Activated naive CD4-positive, alpha-beta T cell treated with anti-CD3 and anti-CD28 coated beads for 36 hours (primary cell): ENCODE results near the gene ATP6V0B. TPM values are rescaled to one million over a fixed set of nuclear protein-coding genes. Genes with fewer than 3 reads are reported as not detected.

Experiments
- CTCF ChIA-PET: fragments of 350-600 bp; sonication (Branson Sonifier 250); formaldehyde crosslinking; loops from one replicate; lab custom pipeline; 2021; ENCODE audit warnings: antibody characterized with exemption; lab: Charles Lee
- DNase-seq: peaks from one replicate; pipeline ENCODE4 v3.0.0-alpha.2; 2020
- H3K27ac Mint-ChIP-seq: one replicate; pipeline ENCODE4 v1.8.0; 2021; ENCODE audit warnings: mild to moderate bottlenecking, mixed read lengths
- H3K27me3 Mint-ChIP-seq: one replicate; pipeline ENCODE4 v1.8.0; 2021; ENCODE audit warnings: low read depth, mixed read lengths
- H3K36me3 Mint-ChIP-seq: one replicate; pipeline ENCODE4 v1.8.0; 2021; ENCODE audit warnings: low read depth, mixed read lengths
- H3K4me1 Mint-ChIP-seq: one replicate; pipeline ENCODE4 v1.8.0; 2021; ENCODE audit warnings: low read depth, mixed read lengths
- H3K4me3 Mint-ChIP-seq: one replicate; pipeline ENCODE4 v1.8.0; 2021; ENCODE audit warnings: mild to moderate bottlenecking, moderate library complexity, mixed read lengths
- H3K9me3 Mint-ChIP-seq: one replicate; pipeline ENCODE4 v1.8.0; 2021; ENCODE audit warnings: mixed read lengths
- intact Hi-C: fragments of 100-400 bp; cut with micrococcal nuclease; formaldehyde crosslinking; loops from one replicate; pipeline ENCODE4 v1.15.1; 2023
- total RNA-seq, 2 experiments: library from RNA; stranded (reverse); gene quantifications; one replicate each; pipeline ENCODE4 v1.2.3, GENCODE V29; 2021

ATP6V0B gene
- total RNA-seq, 2 experiments from 2014 or later = 44.2 to 52.6 TPM

- DNase-seq = no peak
- CTCF ChIA-PET = no interaction called here
- intact Hi-C loops = no loop called here
- Mint-ChIP-seq H3K27ac (no peak overlapping the region), H3K27me3 (no peaks in the 10 kb centered on the region), H3K4me3 (no peak overlapping the region), H3K36me3 (peaks cover 11% of the 10 kb centered on the region), H3K4me1 (no peaks in the 10 kb centered on the region), H3K9me3 (no peaks in the 10 kb centered on the region)
Measured at GRCh38 chr1:43960798-43961197, 14.0 kb upstream of the ATP6V0B start.

- Mint-ChIP-seq H3K27ac (no peak overlapping the region), H3K36me3 (peaks cover 11% of the 10 kb centered on the region), H3K4me1 (no peaks in the 10 kb centered on the region), H3K9me3 (no peaks in the 10 kb centered on the region), H3K4me3 (no peak overlapping the region), H3K27me3 (no peaks in the 10 kb centered on the region)
- intact Hi-C loops = no loop called here
- CTCF ChIA-PET = no interaction called here
- no peak for DNase-seq
Measured at GRCh38 chr1:43961692-43962091, 13.1 kb upstream of the ATP6V0B start.

- no peak for DNase-seq
- Mint-ChIP-seq H3K27ac (no peak overlapping the region), H3K4me3 (no peak overlapping the region), H3K4me1 (no peaks in the 10 kb centered on the region), H3K9me3 (no peaks in the 10 kb centered on the region), H3K27me3 (no peaks in the 10 kb centered on the region), H3K36me3 (peaks cover 9% of the 10 kb centered on the region)
- CTCF ChIA-PET = no interaction called here
- intact Hi-C loops = no loop called here
Measured at GRCh38 chr1:43962324-43962723, 12.4 kb upstream of the ATP6V0B start.

GRCh38 chr1:43963006-43963405, 11.8 kb upstream of the ATP6V0B start:
- Mint-ChIP-seq H3K4me1 (no peaks in the 10 kb centered on the region), H3K27me3 (no peaks in the 10 kb centered on the region), H3K4me3 (no peak overlapping the region), H3K27ac (no peak overlapping the region), H3K9me3 (no peaks in the 10 kb centered on the region), H3K36me3 (peaks cover 7% of the 10 kb centered on the region)
- DNase-seq = no peak
- CTCF ChIA-PET = no interaction called here
- intact Hi-C loops = no loop called here

- peaks cover 8% of the 10 kb centered on the region for H3K36me3 Mint-ChIP-seq
- intact Hi-C loops = no loop called here
- no peak for DNase-seq
- no peaks in the 10 kb centered on the region for H3K9me3 Mint-ChIP-seq
- H3K27ac Mint-ChIP-seq = no peak overlapping the region
- H3K4me3 Mint-ChIP-seq = no peak overlapping the region
- H3K4me1 Mint-ChIP-seq = no peaks in the 10 kb centered on the region
- CTCF ChIA-PET = no interaction called here
- H3K27me3 Mint-ChIP-seq = no peaks in the 10 kb centered on the region
Measured at GRCh38 chr1:43963890-43964289, 10.9 kb upstream of the ATP6V0B start.

- DNase-seq = no peak
- Mint-ChIP-seq H3K4me3 (no peak overlapping the region), H3K4me1 (peaks cover 7% of the 10 kb centered on the region), H3K9me3 (no peaks in the 10 kb centered on the region), H3K36me3 (peaks cover 8% of the 10 kb centered on the region), H3K27me3 (no peaks in the 10 kb centered on the region), H3K27ac (no peak overlapping the region)
- intact Hi-C loops = no loop called here
- CTCF ChIA-PET = no interaction called here
Measured at GRCh38 chr1:43965316-43965715, 9.4 kb upstream of the ATP6V0B start.

GRCh38 chr1:43968348-43968948, 6.3 kb upstream of the ATP6V0B start:
- DNase-seq = peak; percentile 49
- Mint-ChIP-seq H3K4me3 (no peak overlapping the region), H3K36me3 (peaks cover 14% of the 10 kb centered on the region), H3K27ac (no peak overlapping the region), H3K9me3 (no peaks in the 10 kb centered on the region), H3K4me1 (peaks cover 17% of the 10 kb centered on the region), H3K27me3 (no peaks in the 10 kb centered on the region)
- CTCF ChIA-PET = interaction anchor here (1.5 kb wide), 1 partner anchor 23 kb away, joined by 3 read pairs; no protein-coding TSS in a partner anchor
- intact Hi-C loops = no loop called here

- Mint-ChIP-seq H3K4me3 (peak overlapping the region; percentile 96), H3K27ac (no peak overlapping the region), H3K36me3 (peaks cover 16% of the 10 kb centered on the region), H3K9me3 (no peaks in the 10 kb centered on the region), H3K27me3 (no peaks in the 10 kb centered on the region), H3K4me1 (peaks cover 26% of the 10 kb centered on the region)
- intact Hi-C loops = loop anchor here (1.0 kb wide), 1 partner anchor 23 kb away; the partner anchor contains the start of gene IPO13
- DNase-seq = no peak
- CTCF ChIA-PET = interaction anchor here (1.5 to 1.7 kb wide), 3 partner anchors 23 to 79 kb away, joined by 3 to 8 read pairs (median 4); no protein-coding TSS in a partner anchor
Measured at GRCh38 chr1:43969416-43969745, 5.4 kb upstream of the ATP6V0B start.

- intact Hi-C loops = loop anchor here (1.0 kb wide), 1 partner anchor 24 kb away; the partner anchor contains the start of gene IPO13
- Mint-ChIP-seq H3K27me3 (no peaks in the 10 kb centered on the region), H3K4me3 (peak within 1 kb of the TSS; percentile 96), H3K27ac (peak within 1 kb of the TSS; percentile 46), H3K4me1 (peaks cover 26% of the 10 kb centered on the region), H3K36me3 (peaks cover 16% of the 10 kb centered on the region), H3K9me3 (no peaks in the 10 kb centered on the region)
- CTCF ChIA-PET = interaction anchor here (1.1 to 1.7 kb wide), 3 partner anchors 21 to 78 kb away, joined by 3 to 8 read pairs (median 4); no protein-coding TSS in a partner anchor
- peak; percentile 98 for DNase-seq
Measured at GRCh38 chr1:43969746-43970466, 4.9 kb upstream of the ATP6V0B start, which contains the start of gene DPH2. TSS of gene DPH2 (plus strand) at chr1:43970010. CDS start at chr1:43970176, 166 bp downstream.

GRCh38 chr1:43970502-43970901, 4.3 kb upstream of the ATP6V0B start:
- no peaks in the 10 kb centered on the region for H3K9me3 Mint-ChIP-seq
- H3K4me1 Mint-ChIP-seq = peaks cover 26% of the 10 kb centered on the region
- DNase-seq = no peak
- intact Hi-C loops = no loop called here
- H3K27ac Mint-ChIP-seq = no peak overlapping the region
- CTCF ChIA-PET = interaction anchor here (1.1 to 1.7 kb wide), 3 partner anchors 22 to 78 kb away, joined by 3 to 8 read pairs (median 4); no protein-coding TSS in a partner anchor
- H3K4me3 Mint-ChIP-seq = peak overlapping the region; percentile 96
- H3K36me3 Mint-ChIP-seq = peaks cover 16% of the 10 kb centered on the region
- H3K27me3 Mint-ChIP-seq = no peaks in the 10 kb centered on the region

- CTCF ChIA-PET = interaction anchor here (1.1 to 1.7 kb wide), 3 partner anchors 22 to 77 kb away, joined by 3 to 8 read pairs (median 4); no protein-coding TSS in a partner anchor
- Mint-ChIP-seq H3K27ac (no peak overlapping the region), H3K9me3 (no peaks in the 10 kb centered on the region), H3K27me3 (no peaks in the 10 kb centered on the region), H3K4me3 (peak overlapping the region; percentile 96), H3K36me3 (peaks cover 16% of the 10 kb centered on the region), H3K4me1 (peaks cover 28% of the 10 kb centered on the region)
- no peak for DNase-seq
- intact Hi-C loops = no loop called here
Measured at GRCh38 chr1:43970911-43971310, 3.8 kb upstream of the ATP6V0B start.

- Mint-ChIP-seq H3K36me3 (peaks cover 18% of the 10 kb centered on the region), H3K4me1 (peaks cover 34% of the 10 kb centered on the region), H3K9me3 (no peaks in the 10 kb centered on the region), H3K27ac (no peak overlapping the region), H3K27me3 (no peaks in the 10 kb centered on the region), H3K4me3 (peak overlapping the region; percentile 96)
- CTCF ChIA-PET = interaction anchor here (1.7 kb wide), 1 partner anchor 37 kb away, joined by 8 read pairs; no protein-coding TSS in a partner anchor
- DNase-seq = no peak
- intact Hi-C loops = no loop called here
Measured at GRCh38 chr1:43971336-43971980, 3.3 kb upstream of the ATP6V0B start.
